Brain pericyte (primary cell): Measurements from ENCODE around the gene ZNF521.

Experiments
- DNase-seq: peaks from one replicate; pipeline ENCODE4 v3.0.0-alpha.2; 2012; ENCODE audit warnings: low read depth, low spot score

The ZNF521 gene

GRCh38 chr18:25167612-25168410 lies 184.2 kb downstream of the ZNF521 start:
- DNase-seq = no peak

- DNase-seq = no peak
Observed at GRCh38 chr18:25166113-25166512, 185.9 kb downstream of the ZNF521 start.

- peak; percentile 57 for DNase-seq
Observed at GRCh38 chr18:25164848-25165811, 186.8 kb downstream of the ZNF521 start.

- DNase-seq = no peak
Observed at GRCh38 chr18:25164211-25164847, 187.6 kb downstream of the ZNF521 start.

GRCh38 chr18:25153426-25153825 lies 198.5 kb downstream of the ZNF521 start:
- no peak for DNase-seq

GRCh38 chr18:25147877-25148488 lies 204.0 kb downstream of the ZNF521 start:
- DNase-seq = no peak

- no peak for DNase-seq
Observed at GRCh38 chr18:25146512-25146910, 205.5 kb downstream of the ZNF521 start.

- DNase-seq = no peak
Observed at GRCh38 chr18:25145731-25146511, 206.0 kb downstream of the ZNF521 start.

- no peak for DNase-seq
Observed at GRCh38 chr18:25144820-25145219, 207.1 kb downstream of the ZNF521 start.

GRCh38 chr18:25141886-25142285 lies 210.1 kb downstream of the ZNF521 start:
- DNase-seq = no peak

GRCh38 chr18:25141399-25141798 lies 210.6 kb downstream of the ZNF521 start:
- no peak for DNase-seq

GRCh38 chr18:25140962-25141308 lies 211.0 kb downstream of the ZNF521 start:
- DNase-seq = no peak

- no peak for DNase-seq
Observed at GRCh38 chr18:25140124-25140961, 211.6 kb downstream of the ZNF521 start.

- DNase-seq = no peak
Observed at GRCh38 chr18:25137197-25137472, 214.8 kb downstream of the ZNF521 start.

- no peak for DNase-seq
Observed at GRCh38 chr18:25136416-25137196, 215.4 kb downstream of the ZNF521 start.

- no peak for DNase-seq
Observed at GRCh38 chr18:25134861-25135260, 217.1 kb downstream of the ZNF521 start.

- DNase-seq = no peak
Observed at GRCh38 chr18:25133879-25134278, 218.1 kb downstream of the ZNF521 start.

- no peak for DNase-seq
Observed at GRCh38 chr18:25132786-25133496, 219.0 kb downstream of the ZNF521 start.

- no peak for DNase-seq
Observed at GRCh38 chr18:25126751-25127150, 225.2 kb downstream of the ZNF521 start.
